Fibroblast of peridontal ligament (primary cell): ENCODE results near the gene PSMC1.
A peak's percentile ranks its signal among the peaks of the same experiment; 100 is the strongest.

Source experiments
- DNase-seq: peaks from one replicate; pipeline ENCODE4 v3.0.0-alpha.2; 2010; ENCODE audit errors: extremely low read depth

PSMC1 gene

DNA sequence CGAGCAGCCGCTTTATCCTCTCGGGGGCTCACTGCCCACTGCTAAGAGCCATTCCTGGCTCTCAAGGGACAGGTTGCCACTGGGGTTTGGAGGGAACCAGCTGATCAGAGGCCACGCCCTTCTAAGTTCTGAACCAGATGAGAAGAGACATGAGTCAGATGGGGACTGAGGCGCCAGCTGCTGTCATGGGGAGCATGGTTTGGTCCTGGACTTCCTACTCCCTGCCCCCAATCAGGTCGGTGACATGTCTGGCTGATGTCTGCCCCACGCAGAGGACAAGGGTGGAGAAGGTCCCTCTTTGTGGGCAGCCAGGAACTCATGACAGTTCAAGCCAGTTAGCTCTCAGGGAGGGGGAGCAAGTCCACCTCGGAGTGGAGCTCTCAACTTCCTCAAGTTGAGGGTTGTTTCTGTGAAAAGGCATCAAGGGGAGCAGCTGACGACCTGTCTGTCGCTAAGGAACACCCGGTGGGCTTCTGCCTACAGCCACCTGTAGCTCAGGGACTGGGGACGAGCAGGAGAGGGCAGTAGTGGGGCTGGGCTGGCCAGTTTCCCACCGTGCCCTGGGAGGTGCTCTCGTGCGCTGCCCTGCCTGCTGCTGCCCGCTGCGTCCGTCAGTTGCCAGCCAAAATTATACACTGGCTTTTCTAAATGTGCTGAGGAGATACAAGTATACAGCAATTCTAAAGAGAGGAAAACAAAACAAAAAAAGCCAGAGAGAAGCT lies 20.5 kb downstream of the PSMC1 start:
- no peak for DNase-seq

DNA sequence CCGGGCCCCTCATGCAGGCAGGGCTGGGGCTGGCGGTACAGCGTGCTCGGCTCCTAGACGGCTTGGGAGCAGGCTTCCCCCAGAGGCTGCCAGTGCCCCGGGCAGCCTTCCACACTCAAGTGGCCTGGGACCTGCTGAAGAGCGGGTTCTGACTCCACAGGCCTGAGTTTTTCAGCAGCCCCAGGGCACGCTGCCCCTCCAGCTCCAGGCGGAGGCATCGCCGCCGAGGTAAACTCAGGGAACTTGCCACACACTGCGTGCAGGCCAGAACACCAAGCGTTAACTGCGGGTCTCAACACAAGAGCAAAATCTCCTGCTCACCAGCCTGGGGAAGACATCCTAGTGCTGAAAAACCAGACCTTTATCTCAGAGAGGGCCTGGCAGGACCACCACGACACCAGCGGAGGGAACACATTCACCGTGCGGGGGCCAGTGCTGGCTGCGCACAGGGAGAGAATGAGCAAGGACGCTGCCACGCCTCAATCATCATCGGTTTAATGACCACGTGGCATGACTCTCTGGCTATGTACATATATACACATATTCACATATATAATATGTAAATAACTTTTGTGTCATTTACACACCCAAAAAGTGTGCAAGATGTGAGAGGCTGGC lies 21.3 kb downstream of the PSMC1 start:
- DNase-seq = no peak

DNA sequence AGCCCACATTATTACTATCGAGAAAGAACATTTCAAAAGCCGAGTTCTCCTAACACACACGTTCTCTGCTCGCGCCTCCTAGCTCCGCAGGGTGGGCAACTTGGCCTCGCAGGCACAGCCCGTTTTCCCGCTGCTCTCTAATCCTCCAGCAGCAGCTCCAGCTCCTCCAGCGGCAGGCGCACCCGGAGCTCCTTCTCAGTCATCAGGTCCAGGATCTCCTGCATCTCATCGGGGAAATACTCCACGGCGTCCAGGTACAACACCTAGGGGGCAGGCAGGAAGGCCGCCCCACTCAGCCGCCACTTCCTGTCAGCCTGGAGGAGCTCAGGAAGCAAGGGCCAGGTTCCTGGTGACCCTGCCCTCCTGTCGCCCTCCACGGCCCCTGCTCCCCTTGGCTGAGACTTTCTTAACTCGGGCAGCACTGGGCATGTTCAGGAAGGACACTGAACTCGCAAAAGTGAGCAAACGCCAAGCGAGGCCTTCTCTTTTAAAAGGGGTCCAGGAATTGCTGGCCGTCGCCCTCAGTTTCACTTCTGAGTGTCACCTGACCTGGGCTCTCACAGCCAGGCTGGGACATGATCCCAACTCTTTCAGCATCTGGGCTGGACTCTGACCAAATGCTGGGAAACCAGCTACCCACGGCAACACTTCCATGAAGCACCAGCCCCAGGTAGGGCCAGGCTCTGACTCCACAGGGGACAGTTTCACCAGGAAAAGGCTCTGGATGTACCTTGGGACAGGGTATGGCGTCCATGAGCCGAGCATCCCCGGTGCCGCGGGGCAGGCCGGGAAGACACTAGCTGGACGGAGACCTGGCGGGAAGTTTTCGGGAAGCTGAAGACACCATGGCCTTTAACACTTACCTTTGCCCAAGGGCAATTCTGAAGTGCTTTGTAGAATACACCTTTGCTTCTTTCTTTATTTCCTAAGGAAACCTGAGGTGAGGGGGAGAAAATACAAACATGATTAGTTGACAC lies 22.1 kb downstream of the PSMC1 start:
- DNase-seq = no peak

DNA sequence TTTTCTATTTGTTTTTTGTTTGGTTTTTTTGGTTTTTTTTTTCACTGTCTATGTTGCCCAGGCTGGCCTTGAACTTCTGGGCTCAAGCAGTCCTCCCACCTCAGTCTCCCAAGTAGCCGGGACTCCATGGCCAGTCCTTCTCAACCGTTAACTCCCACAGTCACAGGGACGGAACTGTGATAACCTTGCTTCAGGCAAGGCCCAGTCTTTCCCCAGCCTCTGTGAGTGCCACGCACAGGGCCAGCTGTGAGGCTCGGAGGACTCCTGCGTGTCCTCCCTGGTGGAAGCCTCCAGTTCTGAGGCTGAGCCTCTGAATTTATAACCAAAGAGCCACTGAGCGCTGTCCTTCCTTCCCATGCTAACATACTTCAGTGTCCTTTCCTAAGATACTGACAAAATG lies 23.7 kb downstream of the PSMC1 start:
- DNase-seq = no peak

DNA sequence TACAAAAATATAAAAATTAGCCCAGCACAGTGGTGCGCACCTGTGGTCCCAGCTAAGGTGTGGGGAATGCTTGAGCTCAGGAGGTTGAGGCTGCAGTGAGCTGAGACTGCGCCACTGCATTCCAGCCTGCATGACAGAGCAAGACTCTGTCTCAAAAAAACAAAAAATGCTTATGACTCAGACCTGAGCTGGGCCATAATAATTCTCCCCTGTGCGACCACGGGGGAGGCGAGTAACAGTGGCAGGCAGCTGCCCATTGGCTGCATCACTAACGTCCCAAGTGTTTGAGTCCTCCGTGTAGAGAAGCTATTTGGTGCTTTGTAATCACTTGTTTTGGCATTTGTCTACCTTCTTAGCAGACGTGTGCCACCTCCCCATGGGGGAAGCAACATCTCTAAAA lies 24.9 kb downstream of the PSMC1 start:
- DNase-seq = peak; percentile 57

DNA sequence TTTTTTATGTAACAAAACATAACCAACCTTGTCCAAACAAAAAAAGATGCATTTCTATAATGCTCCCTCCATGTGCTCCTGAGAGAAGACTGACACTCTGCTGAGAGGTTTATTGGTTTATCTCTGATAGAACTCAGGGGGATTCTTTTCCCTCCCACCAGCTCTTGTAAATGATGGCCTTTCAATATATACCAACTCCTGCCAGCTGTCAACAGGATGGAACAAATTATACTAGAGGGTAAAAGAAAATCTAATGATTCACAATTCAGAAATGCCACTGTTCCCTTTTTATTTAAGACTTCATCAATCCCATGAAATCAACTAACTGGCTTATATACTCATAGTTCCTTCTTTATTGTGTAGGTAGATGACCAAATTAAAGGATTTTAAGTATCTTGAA lies 25.4 kb downstream of the PSMC1 start:
- peak; percentile 42 for DNase-seq

DNA sequence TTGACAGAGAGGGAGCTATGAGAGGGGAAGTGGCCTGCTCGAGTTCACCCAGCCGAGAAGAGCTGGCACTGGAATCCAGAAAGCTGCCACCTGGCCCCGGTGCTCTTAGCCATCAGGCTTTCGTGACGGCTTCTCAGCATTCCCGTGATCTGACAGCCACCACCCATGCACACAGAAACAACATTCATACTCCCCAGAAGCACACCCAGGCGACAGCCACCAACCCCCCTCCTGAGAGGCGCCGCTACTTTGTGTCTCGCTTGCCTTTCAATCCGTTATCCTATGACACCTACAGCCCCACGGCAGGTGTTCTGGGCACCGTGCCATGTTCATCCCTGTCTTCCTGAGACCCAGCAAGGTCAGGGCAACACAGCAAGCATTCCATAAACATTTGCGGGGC lies 31.4 kb downstream of the PSMC1 start:
- no peak for DNase-seq

DNA sequence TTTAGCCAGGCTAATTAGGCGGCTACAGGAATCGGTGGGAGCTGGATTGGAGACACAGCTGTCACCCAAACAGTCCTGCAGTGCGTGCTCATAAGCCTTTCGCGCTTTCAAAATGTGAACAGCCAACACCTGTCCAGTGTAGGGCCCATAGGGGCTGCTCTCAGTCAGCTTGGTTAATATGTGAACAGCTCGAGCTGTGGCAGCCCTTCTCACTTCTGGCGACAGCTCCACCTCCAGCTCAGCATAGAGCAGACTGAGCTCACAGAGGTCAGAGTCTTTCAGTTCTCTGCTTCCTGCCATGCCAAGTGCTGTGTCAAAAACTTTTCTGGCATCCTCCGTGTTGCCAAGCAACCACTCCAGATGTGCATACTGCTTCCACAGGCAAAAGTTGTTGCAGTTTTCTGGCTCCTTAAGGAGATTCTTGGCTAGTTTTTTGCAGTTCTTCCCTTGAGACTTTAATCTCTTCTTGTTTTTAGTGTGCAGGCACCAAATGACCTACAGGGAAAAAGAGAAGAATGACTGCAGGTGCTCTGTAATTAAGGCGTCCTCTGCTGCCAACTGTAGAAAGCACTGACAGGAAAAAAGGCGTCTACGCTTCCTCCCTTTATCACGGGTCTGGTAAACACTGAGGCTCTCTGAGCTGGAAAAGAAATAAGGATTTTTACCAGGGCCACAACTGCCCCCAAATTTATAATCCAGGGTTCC lies 32.5 kb downstream of the PSMC1 start:
- no peak for DNase-seq

DNA sequence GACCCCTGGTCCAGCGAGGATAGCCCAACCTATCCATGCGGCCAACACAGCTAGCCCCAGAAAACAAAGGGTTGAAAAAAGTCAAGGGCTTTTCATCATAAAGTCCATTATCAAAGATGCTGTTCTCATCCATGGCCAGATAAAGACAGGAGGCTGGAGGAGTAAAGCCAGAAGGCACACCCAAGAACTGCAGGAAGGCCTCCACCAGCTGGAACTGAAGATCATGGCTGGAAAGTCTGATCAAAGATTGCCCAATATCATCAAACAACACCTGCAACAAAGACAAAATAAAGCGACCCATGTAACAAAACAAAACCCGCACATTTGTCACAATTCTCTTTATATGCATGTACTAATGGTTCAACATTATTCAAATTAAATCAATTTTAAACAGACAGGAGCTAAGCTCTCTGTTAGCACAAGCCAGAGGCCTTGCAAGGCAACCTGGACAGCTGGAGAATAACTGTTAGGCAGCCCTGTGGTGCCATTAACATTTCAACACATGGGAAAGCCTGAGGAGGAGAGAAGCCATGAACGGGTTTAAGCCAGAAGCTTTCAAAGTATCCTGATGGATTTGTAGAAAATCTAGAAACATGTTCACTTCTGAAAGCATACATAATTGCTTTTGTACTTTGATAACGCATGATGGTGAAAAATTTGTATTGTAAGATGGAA lies 34.1 kb downstream of the PSMC1 start:
- no peak for DNase-seq

DNA sequence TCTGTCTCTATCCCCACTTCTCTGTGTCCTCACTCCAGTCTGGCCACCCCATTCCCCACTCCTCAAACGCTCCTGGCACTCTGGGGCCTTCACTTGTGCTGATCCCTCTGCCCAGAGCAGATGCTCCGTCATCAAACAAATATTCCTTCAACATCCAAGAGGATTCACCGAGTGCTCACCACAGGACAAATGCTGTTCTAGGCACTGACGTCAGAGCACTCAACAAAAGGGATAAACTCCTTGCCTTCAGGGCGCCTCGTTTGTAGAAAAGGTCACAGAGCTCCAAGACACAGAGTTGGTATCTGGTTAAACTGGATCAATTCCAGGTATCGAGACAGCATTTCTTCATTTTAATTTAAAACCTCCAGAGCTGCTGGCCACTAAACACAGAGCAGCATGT lies 35.3 kb downstream of the PSMC1 start:
- DNase-seq = no peak

DNA sequence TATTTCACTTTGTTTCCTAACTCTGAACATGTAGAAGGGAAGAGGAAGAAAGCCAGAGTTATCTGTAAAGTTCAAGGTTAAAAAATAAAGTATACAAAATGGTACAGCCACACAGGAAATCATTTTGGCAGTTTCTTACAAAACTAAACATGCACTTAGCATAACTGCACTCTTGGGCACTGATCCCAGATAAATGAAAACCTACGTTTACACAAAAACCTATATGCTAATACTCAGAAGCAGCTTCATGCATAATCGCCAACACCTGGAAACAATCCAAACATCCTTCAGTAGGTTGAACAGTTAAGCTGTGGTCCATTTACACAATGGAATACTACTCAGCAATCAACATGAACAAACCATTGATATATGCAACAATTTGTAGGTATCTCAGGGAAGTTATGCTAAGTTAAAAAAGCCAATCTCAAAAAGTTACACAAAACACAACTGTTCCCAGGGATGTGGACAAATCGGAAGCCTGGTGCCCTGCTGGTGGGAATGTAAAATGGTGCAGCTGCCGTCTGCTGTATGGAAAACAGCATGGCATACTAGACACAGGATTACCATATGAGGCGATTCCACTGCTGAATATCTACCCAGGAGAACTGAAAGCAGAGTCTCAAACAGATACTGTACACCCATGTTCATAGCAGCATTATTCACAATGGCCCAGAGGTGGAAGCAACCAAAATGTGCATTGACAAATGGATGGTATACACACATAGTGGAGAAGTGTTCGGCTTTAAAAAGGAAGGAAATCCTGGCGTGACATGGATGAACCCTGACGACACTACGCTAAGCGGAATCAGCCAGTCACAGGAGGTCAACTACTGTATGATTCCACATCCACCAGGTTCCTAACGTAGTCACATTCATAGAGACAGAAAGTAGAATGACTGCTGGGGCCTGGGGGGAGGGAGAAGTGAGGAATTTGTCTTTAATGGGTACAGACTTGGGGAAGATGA lies 37.7 kb downstream of the PSMC1 start:
- DNase-seq = no peak

DNA sequence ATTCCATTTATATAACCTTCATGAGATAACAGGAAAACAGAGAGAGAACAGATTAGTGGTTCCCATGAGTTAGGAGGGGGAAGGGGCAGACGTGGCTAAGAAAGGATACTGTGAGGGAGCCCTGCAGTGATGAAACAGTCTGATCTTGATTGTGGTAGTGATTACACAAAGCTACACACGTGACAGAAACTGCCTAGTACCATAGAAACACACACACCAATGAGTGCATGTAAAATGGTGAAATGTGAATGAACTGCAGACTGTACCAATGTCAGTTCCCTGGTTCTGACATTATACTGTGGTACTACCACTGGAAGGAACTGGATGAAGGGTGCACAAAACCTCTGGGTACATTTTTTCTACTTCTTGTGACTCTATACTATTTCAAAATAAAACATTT lies 38.5 kb downstream of the PSMC1 start:
- no peak for DNase-seq

DNA sequence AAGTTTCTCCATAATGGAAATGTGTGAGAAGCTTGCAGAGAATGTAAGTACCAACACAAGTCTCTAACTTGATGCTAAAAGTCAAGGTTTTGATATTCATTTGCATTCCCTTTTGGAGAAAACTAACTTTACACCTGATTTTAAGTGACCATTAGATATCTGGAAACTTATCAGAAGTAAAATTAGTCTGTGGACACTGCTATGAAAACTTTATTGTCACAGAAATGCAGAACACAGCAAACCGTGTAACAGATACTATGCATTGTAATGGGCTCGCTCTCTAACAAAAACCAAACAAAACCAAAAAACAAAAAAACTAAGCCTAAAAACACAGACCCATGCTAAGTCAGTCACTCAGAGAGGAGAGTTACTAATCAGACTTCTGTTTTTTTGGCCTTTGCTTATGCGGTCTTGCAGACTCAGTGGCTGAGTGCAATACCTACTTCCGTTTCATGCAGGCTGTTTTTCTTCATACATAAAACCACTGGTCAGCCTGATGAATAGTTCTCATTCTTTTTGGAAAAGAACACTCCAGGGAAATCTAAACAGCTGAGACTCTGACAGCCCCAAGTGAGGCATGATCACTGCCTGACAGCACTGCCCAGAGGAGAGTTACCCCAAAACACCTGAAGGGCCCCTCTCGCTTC lies 39.6 kb downstream of the PSMC1 start:
- DNase-seq = peak; percentile 47

DNA sequence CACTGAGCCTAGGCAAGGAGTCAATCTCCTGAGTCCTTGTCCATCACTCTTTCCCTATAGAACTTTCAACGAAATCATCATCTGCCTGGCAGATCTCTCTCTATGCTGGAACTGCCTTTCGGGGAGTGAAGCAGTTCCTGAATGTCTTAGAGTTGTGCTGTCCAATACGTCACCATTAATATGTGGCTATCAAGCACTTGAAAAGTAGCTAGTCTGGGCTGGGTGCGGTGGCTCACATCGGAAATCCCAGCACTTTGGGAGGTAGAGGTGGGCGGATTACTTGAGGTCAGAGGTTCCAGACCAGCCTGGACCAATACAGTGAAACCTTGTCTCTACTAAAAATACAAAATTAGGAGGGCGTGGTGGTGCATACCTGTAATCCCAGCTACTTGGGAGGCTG lies 40.3 kb downstream of the PSMC1 start:
- DNase-seq = no peak

DNA sequence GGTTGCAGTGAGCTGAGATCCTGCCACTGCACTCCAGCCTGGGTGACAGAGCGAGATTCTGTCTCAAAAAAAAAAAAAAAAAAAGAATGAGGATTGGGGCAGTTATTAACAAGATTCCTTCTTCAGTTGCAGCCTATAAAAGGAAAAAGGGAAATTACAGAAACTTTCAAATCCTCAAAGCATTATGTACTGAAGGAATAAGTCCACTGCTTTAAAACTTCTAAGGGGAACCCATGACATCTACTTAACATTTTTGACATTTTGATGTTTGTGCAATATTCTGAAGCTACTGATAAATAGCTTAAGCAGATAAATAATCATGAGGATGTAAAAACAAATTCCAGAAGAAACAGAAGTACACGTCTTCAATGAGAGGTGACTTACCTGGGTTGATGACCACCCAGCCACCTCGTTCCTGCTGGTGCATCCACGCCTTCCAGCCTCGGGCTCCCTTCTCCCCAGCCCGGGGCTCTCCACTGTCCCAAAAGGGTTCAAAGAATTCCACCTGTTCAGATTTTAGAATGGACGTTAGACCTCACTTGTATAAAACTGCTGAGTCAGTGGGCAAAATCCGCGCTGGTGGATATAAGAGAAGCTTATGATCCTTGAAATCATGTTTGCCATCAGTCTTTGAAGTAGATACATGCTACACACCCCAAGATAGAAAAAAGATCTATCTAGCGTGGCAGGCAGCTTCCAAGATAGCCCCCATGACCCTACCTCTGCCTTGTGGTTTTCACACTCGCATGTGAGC lies 41.7 kb downstream of the PSMC1 start:
- DNase-seq = no peak

DNA sequence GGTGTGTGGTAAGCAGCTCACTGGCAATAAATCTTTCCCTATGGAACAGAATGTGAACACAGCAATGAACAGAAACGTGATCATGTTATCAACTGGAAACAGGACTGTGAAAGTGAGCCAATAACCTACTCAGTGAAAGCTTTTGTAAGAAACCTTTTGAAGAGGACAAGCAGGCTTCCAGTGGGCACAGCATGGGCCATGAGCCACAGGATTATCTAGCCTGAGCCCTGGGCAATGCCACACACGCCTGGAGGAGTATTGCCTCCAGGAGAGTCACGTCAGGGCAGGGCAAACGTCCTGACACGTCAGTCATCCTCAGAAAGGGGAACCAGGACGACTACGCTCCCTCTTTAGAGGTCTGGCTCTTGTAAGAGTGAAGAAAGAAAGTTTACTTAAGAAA lies 43.1 kb downstream of the PSMC1 start:
- DNase-seq = no peak

DNA sequence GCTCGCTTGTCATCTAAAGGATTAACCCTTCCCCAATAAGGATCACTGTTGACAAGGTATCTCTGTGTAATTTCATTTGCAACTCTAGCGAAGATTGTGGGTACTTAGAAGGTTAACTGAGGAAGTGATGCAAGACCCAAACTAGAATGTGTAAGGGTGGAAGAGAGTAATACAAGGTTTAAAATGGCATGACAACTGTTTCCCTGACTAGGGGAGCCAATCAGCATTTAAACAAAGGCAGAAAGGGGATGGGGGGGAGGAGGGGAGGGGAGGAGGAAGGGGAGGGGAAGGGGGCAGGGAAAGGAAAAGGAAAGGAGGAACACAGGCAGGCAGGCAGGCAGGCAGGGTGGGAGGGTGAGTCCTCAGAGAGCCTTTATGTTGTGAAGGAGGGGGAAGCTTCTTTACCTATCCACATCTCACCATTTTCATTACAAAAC lies 44.3 kb downstream of the PSMC1 start:
- DNase-seq = peak; percentile 43

DNA sequence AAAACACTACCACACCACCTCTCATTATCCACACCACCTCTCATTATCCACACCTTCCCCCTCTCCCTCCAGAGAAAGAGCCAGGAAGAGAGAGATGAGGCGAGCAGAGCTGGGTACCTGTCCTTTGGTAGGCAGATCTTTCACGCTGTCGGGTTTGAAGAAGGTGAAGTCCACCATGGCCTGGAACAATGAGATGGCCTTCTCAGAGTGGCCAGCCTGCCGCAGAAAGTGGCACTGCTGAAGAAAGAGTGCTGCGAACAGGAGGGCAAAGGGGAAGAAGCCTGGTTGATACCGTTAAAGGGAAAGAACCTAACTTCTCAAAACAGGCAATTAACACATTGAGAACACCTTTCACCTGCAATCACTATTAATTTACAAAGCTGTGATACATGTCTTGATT lies 44.8 kb downstream of the PSMC1 start:
- DNase-seq = no peak

DNA sequence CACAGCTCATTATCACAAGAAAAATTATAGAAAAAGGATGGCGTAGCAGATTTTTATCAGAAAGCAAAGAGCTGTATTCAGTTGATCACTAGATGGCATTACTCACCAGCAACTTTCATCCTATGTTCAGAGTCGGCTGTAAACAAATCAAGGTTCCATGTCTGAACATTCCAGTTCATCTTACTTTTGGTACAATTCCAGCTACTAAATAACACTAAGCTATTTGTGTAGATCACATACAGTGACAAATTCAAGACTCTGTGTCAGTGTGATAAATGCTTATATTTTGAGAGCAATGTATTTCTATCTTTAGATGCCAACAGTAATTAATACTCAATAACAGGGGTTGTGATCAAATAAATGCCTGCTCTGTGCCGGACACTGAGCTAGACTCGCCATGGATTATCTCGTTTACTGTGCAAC lies 45.3 kb downstream of the PSMC1 start:
- DNase-seq = peak; percentile 83
